MM.1S (cell line): ENCODE data around the gene KCNK5.

Experiments
- DNase-seq: peaks from one replicate; pipeline ENCODE4 v3.0.0-alpha.2; 2015
- H2AFZ ChIP-seq: fragments of 300-600 bp; sonication (generic); 2 replicates; pipeline ENCODE4 v1.6.0; 2016; ENCODE audit warnings: antibody characterized with exemption, low read length
- H3F3A ChIP-seq: fragments of 300-600 bp; sonication (generic); 2 replicates; pipeline ENCODE4 v1.6.1; 2016; ENCODE audit warnings: mild to moderate bottlenecking, antibody characterized with exemption, low read length, moderate library complexity, mixed read lengths; ENCODE audit not compliant: insufficient read depth
- H3K27ac ChIP-seq: fragments of 300-600 bp; sonication (generic); 2 replicates; pipeline ENCODE4 v1.5.1; 2016; ENCODE audit warnings: mild to moderate bottlenecking, low read length
- H3K27me3 ChIP-seq: fragments of 300-600 bp; sonication (generic); replicated peaks from 2 replicates; pipeline ENCODE4 v1.6.0; 2016; ENCODE audit warnings: low read length; ENCODE audit not compliant: insufficient read depth
- H3K36me3 ChIP-seq: fragments of 300-600 bp; sonication (generic); replicated peaks from 2 replicates; pipeline ENCODE4 v1.6.1; 2016; ENCODE audit warnings: mild to moderate bottlenecking, low read length, mixed read lengths; ENCODE audit not compliant: insufficient read depth
- H3K4me1 ChIP-seq: fragments of 300-600 bp; sonication (generic); 2 replicates; pipeline ENCODE4 v1.6.1; 2016; ENCODE audit warnings: low read length, mixed read lengths
- H3K4me2 ChIP-seq: fragments of 300-600 bp; sonication (generic); 2 replicates; pipeline ENCODE4 v1.6.0; 2016; ENCODE audit warnings: low read depth, low read length
- H3K4me3 ChIP-seq: fragments of 300-600 bp; sonication (generic); 2 replicates; pipeline ENCODE4 v1.5.1; 2016; ENCODE audit warnings: low read length, mixed read lengths
- H3K79me2 ChIP-seq: fragments of 300-600 bp; sonication (generic); 2 replicates; pipeline ENCODE4 v1.6.1; 2016; ENCODE audit warnings: mixed run types, low read length, mixed read lengths
- H3K9ac ChIP-seq: fragments of 300-600 bp; sonication (generic); 2 replicates; pipeline ENCODE4 v1.6.1; 2016; ENCODE audit warnings: low read length, mixed read lengths
- H3K9me2 ChIP-seq: fragments of 300-600 bp; sonication (generic); replicated peaks from 2 replicates; pipeline ENCODE4 v1.6.1; 2016; ENCODE audit warnings: mild to moderate bottlenecking, low read length, mixed read lengths; ENCODE audit not compliant: insufficient read depth
- H3K9me3 ChIP-seq: fragments of 300-600 bp; sonication (generic); replicated peaks from 2 replicates; pipeline ENCODE4 v1.6.1; 2016; ENCODE audit warnings: mild to moderate bottlenecking, low read length, mixed read lengths; ENCODE audit not compliant: insufficient read depth
- H4K20me1 ChIP-seq: fragments of 300-600 bp; sonication (generic); 2 replicates; pipeline ENCODE4 v1.6.1; 2016; ENCODE audit warnings: mild to moderate bottlenecking, low read length, moderate library complexity, mixed read lengths; ENCODE audit not compliant: insufficient read depth
- CTCF ChIP-seq: fragments of 300-600 bp; sonication (generic); IDR thresholded peaks from 2 replicates; pipeline ENCODE4 v1.5.1; 2016; ENCODE audit warnings: antibody characterized with exemption, low read length, mixed read lengths
- EZH2 ChIP-seq: fragments of 300-600 bp; sonication (generic); optimal IDR thresholded peaks from 2 replicates; pipeline ENCODE3; 2017; ENCODE audit warnings: low read depth, mild to moderate bottlenecking, antibody characterized with exemption, low read length, mixed read lengths
- EZH2phosphoT487 ChIP-seq: fragments of 300-600 bp; sonication (generic); IDR thresholded peaks from 2 replicates; pipeline ENCODE4 v1.6.1; 2018; ENCODE audit warnings: antibody characterized with exemption, low read length

Gene KCNK5

GRCh38 chr6:39213195-39213920, 15.9 kb downstream of the KCNK5 start:
- DNase-seq: no peak
- no peaks in the 10 kb centered on the region for H3F3A ChIP-seq
- H3K9me2 ChIP-seq: no peaks in the 10 kb centered on the region
- H3K4me3 ChIP-seq: no peak overlapping the region
- H4K20me1 ChIP-seq: no peaks in the 10 kb centered on the region
- no peak overlapping the region for H3K4me2 ChIP-seq
- H3K9me3 ChIP-seq: no peaks in the 10 kb centered on the region
- no peak overlapping the region for H3K9ac ChIP-seq
- H3K27ac ChIP-seq: no peak overlapping the region
- no peaks in the 10 kb centered on the region for H3K4me1 ChIP-seq
- no peaks in the 10 kb centered on the region for H3K79me2 ChIP-seq
- no peak overlapping the region for H2AFZ ChIP-seq
- TF ChIP-seq CTCF (no peak), EZH2phosphoT487 (no peak), EZH2 (no peak)
- H3K27me3 ChIP-seq: no peaks in the 10 kb centered on the region
- no peaks in the 10 kb centered on the region for H3K36me3 ChIP-seq

GRCh38 chr6:39211183-39211582, 18.1 kb downstream of the KCNK5 start:
- no peak overlapping the region for H3K4me3 ChIP-seq
- H2AFZ ChIP-seq: no peak overlapping the region
- H4K20me1 ChIP-seq: no peaks in the 10 kb centered on the region

GRCh38 chr6:39210450-39210849, 18.8 kb downstream of the KCNK5 start:
- TF ChIP-seq CTCF: no peak
- TF ChIP-seq EZH2: no peak
- TF ChIP-seq EZH2phosphoT487: no peak

More at GRCh38 chr6:39211183-39211582, 18.1 kb downstream of the KCNK5 start:
- DNase-seq: no peak
- Histone ChIP-seq H3K36me3 (no peaks in the 10 kb centered on the region), H3K27ac (no peak overlapping the region), H3K9ac (no peak overlapping the region), H3K4me2 (no peak overlapping the region), H3K9me3 (no peaks in the 10 kb centered on the region), H3K9me2 (no peaks in the 10 kb centered on the region), H3K4me1 (no peaks in the 10 kb centered on the region), H3K79me2 (no peaks in the 10 kb centered on the region), H3F3A (no peaks in the 10 kb centered on the region), H3K27me3 (no peaks in the 10 kb centered on the region)
- TF ChIP-seq EZH2: no peak
- no peak for TF ChIP-seq EZH2phosphoT487
- TF ChIP-seq CTCF: no peak

More at GRCh38 chr6:39210450-39210849, 18.8 kb downstream of the KCNK5 start:
- Histone ChIP-seq H3K9me2 (no peaks in the 10 kb centered on the region), H3K27ac (no peak overlapping the region), H3K4me2 (no peak overlapping the region), H2AFZ (no peak overlapping the region), H3K9me3 (no peaks in the 10 kb centered on the region), H3K27me3 (no peaks in the 10 kb centered on the region), H3K36me3 (no peaks in the 10 kb centered on the region), H3F3A (no peaks in the 10 kb centered on the region), H3K79me2 (no peaks in the 10 kb centered on the region), H3K9ac (no peak overlapping the region), H3K4me1 (no peaks in the 10 kb centered on the region), H3K4me3 (no peak overlapping the region), H4K20me1 (no peaks in the 10 kb centered on the region)
- no peak for DNase-seq
